SK-N-SH treated with all-trans-retinoic acid at 6 μM for 48 hours (cell line): ENCODE data around the gene TLX2.

Experiments used
- ATAC-seq: fragments of 200-7000 bp; cut with Tn5 transposase; 3 replicates; pipeline ENCODE4 v1.9.1; 2020; ENCODE audit warnings: mild to moderate bottlenecking, moderate library complexity
- ARNTL ChIP-seq: fragments of 450-650 bp; formaldehyde crosslinking; IDR thresholded peaks from 2 replicates; pipeline ENCODE4 v1.5.0; 2020; ENCODE audit warnings: low read depth, mild to moderate bottlenecking, moderate library complexity, borderline replicate concordance
- BACH2 ChIP-seq: fragments of 250-450 bp; sonication (Bioruptor Pico); IDR thresholded peaks from 2 replicates; pipeline ENCODE4 v1.9.0; 2021; ENCODE audit warnings: mild to moderate bottlenecking, borderline replicate concordance
- CSRNP3 ChIP-seq: fragments of 250-450 bp; sonication (Bioruptor Pico); IDR thresholded peaks from 2 replicates; pipeline ENCODE4 v1.5.1; 2021; ENCODE audit warnings: mild to moderate bottlenecking, moderate library complexity
- ESRRG ChIP-seq: fragments of 250-450 bp; sonication (Bioruptor Pico); IDR thresholded peaks from 2 replicates; pipeline ENCODE4 v1.6.1; 2021; ENCODE audit warnings: mild to moderate bottlenecking
- GLIS3 ChIP-seq: fragments of 250-450 bp; sonication (Bioruptor Pico); IDR thresholded peaks from 2 replicates; pipeline ENCODE4 v1.5.0; 2020; ENCODE audit warnings: mild to moderate bottlenecking, moderate library complexity
- ISL1 ChIP-seq: fragments of 250-450 bp; sonication (Bioruptor Pico); IDR thresholded peaks from 2 replicates; pipeline ENCODE4 v2.1.2; 2022; ENCODE audit warnings: mild to moderate bottlenecking, moderate library complexity
- OSR1 ChIP-seq: fragments of 250-450 bp; sonication (Bioruptor Pico); IDR thresholded peaks from 2 replicates; pipeline ENCODE4 v1.8.0; 2022; ENCODE audit warnings: moderate library complexity, mild to moderate bottlenecking, inconsistent platforms
- PATZ1 ChIP-seq: fragments of 250-450 bp; sonication (Bioruptor Pico); IDR thresholded peaks from 2 replicates; pipeline ENCODE4 v1.8.0; 2020; ENCODE audit warnings: mild to moderate bottlenecking, moderate library complexity, borderline replicate concordance
- POU6F1 ChIP-seq: fragments of 250-450 bp; sonication (Bioruptor Pico); IDR thresholded peaks from 2 replicates; pipeline ENCODE4 v1.8.0; 2021; ENCODE audit warnings: low read depth, mild to moderate bottlenecking, moderate library complexity, borderline replicate concordance
- PPARA ChIP-seq: fragments of 250-450 bp; sonication (Bioruptor Pico); IDR thresholded peaks from 2 replicates; pipeline ENCODE4 v1.5.0; 2020; ENCODE audit warnings: mild to moderate bottlenecking, borderline replicate concordance
- SNAI2 ChIP-seq: fragments of 250-450 bp; sonication (Bioruptor Pico); IDR thresholded peaks from 2 replicates; pipeline ENCODE4 v1.5.0; 2020; ENCODE audit warnings: mild to moderate bottlenecking, moderate library complexity
- TCF4 ChIP-seq: fragments of 250-450 bp; sonication (Bioruptor Pico); IDR thresholded peaks from 2 replicates; pipeline ENCODE4 v1.8.0; 2021; ENCODE audit warnings: mild to moderate bottlenecking, moderate library complexity, borderline replicate concordance
- TOX ChIP-seq: fragments of 250-450 bp; sonication (Bioruptor Pico); IDR thresholded peaks from 2 replicates; pipeline ENCODE4 v1.8.0; 2021; ENCODE audit warnings: mild to moderate bottlenecking, moderate library complexity, borderline replicate concordance
- TSHZ2 ChIP-seq: fragments of 250-450 bp; sonication (Bioruptor Pico); IDR thresholded peaks from 2 replicates; pipeline ENCODE4 v1.5.0; 2020; ENCODE audit warnings: mild to moderate bottlenecking, moderate library complexity
- ZC3H10 ChIP-seq: fragments of 250-450 bp; sonication (Bioruptor Pico); IDR thresholded peaks from 2 replicates; pipeline ENCODE4 v1.5.1; 2021; ENCODE audit warnings: mild to moderate bottlenecking, moderate library complexity
- ZFP3 ChIP-seq: fragments of 250-450 bp; sonication (Bioruptor Pico); IDR thresholded peaks from 2 replicates; pipeline ENCODE4 v1.5.0; 2020; ENCODE audit warnings: mild to moderate bottlenecking, moderate library complexity
- ZFP30 ChIP-seq: fragments of 450-650 bp; formaldehyde crosslinking; IDR thresholded peaks from 2 replicates; pipeline ENCODE4 v1.5.0; 2022; ENCODE audit warnings: mild to moderate bottlenecking, moderate library complexity
- ZNF565 ChIP-seq: fragments of 450-650 bp; formaldehyde crosslinking; conservative IDR thresholded peaks from 2 replicates; pipeline ENCODE4 v1.5.0; 2020; ENCODE audit warnings: low read depth, mild to moderate bottlenecking, moderate library complexity
- ZNF70 ChIP-seq: fragments of 450-650 bp; formaldehyde crosslinking; IDR thresholded peaks from 2 replicates; pipeline ENCODE4 v1.5.0; 2020; ENCODE audit warnings: mild to moderate bottlenecking, moderate library complexity
- TF ChIP-seq, protein P1 (sequence below): fragments of 250-450 bp; sonication (Bioruptor Pico); IDR thresholded peaks from 2 replicates; pipeline ENCODE4 v1.5.1; 2020; ENCODE audit warnings: low read depth, mild to moderate bottlenecking, moderate library complexity

Gene TLX2

DNA sequence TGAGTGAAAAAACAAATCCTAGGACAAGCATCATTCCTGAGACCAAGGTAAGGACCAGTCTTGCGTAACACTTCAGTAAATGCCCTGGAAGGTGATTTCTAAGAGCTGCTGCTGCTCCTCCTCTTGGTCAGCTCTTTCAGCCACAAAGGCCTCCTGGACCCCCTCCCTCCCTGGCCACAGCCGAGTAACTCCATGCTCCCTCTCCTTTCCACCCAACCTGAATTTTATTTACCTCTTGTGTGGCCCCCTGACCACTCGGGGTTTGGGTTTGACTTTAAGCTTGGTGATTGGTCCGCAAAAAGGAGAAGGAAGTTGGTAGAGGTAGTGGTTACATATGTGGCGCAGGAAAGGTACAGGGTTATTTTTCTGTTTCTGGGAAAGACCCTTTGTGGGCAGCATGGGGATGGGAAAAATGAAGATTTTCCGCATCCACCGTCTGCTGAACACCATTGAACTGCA, 24.7 kb downstream of the TLX2 start:
- TF ChIP-seq ARNTL (CRISPR knock-in tag) = no peak
- no peak for TF ChIP-seq ISL1 (CRISPR knock-in tag)
- TF ChIP-seq PATZ1 (CRISPR knock-in tag) = no peak
- no peak for TF ChIP-seq ESRRG (CRISPR knock-in tag)
- TF ChIP-seq ZC3H10 (CRISPR knock-in tag) = no peak
- TF ChIP-seq CSRNP3 (CRISPR knock-in tag) = no peak
- no peak for TF ChIP-seq OSR1 (CRISPR knock-in tag)
- TF ChIP-seq BACH2 = no peak
- no peak for TF ChIP-seq ZNF565 (CRISPR knock-in tag)
- TF ChIP-seq TSHZ2 (CRISPR knock-in tag) = no peak
- ATAC-seq = no peak

DNA sequence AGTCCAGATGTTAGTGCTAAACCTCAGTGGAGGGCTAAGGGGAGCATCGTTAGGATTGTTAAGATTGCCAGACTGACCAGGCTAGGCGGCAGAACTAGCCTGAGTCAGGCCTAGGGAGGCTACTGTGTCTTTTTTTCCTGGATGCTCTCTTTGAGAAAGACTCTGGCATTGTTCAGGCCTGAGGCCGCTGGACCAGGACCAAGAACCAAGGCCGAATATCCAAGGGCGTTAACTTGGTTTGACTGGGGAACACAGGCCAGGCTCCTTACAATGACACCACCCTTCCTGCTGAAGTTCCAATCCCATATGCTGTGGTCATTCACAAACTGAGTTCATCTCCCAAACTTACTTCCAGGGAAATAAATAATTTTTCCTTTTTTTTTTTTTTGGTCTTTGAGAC, 26.0 kb downstream of the TLX2 start:
- no peak for ATAC-seq
- TF ChIP-seq GLIS3 (CRISPR knock-in tag) (no peak), PPARA (CRISPR knock-in tag) (no peak), ZFP30 (CRISPR knock-in tag) (no peak), CSRNP3 (CRISPR knock-in tag) (no peak), BACH2 (no peak), TSHZ2 (CRISPR knock-in tag) (no peak), SNAI2 (no peak), POU6F1 (no peak), ZFP3 (CRISPR knock-in tag) (no peak), ZNF70 (CRISPR knock-in tag) (no peak), ISL1 (CRISPR knock-in tag) (no peak), TCF4 (CRISPR knock-in tag) (no peak), TOX (no peak)
- TF ChIP-seq, protein P1, sequence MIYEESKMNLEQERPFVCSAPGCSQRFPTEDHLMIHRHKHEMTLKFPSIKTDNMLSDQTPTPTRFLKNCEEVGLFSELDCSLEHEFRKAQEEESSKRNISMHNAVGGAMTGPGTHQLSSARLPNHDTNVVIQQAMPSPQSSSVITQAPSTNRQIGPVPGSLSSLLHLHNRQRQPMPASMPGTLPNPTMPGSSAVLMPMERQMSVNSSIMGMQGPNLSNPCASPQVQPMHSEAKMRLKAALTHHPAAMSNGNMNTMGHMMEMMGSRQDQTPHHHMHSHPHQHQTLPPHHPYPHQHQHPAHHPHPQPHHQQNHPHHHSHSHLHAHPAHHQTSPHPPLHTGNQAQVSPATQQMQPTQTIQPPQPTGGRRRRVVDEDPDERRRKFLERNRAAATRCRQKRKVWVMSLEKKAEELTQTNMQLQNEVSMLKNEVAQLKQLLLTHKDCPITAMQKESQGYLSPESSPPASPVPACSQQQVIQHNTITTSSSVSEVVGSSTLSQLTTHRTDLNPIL (CRISPR knock-in tag) = no peak
- TF ChIP-seq, all 23 proteins: peak for 0
